ENCODE data around the gene UNK. TPM values are rescaled to one million over a fixed set of nuclear protein-coding genes. Genes with fewer than 3 reads are reported as not detected.
A peak's percentile ranks its signal among the peaks of the same experiment; 100 is the strongest.
"Not testable (repeated sequence)": the region's sequence is repeated elsewhere in the genome, so short reads cannot be mapped to it uniquely, and the experiment has no call there.

The UNK gene
- total RNA-seq, 4 donors from 2014 or later: 19.4 to 38.9 (median 24.3) TPM

DNA sequence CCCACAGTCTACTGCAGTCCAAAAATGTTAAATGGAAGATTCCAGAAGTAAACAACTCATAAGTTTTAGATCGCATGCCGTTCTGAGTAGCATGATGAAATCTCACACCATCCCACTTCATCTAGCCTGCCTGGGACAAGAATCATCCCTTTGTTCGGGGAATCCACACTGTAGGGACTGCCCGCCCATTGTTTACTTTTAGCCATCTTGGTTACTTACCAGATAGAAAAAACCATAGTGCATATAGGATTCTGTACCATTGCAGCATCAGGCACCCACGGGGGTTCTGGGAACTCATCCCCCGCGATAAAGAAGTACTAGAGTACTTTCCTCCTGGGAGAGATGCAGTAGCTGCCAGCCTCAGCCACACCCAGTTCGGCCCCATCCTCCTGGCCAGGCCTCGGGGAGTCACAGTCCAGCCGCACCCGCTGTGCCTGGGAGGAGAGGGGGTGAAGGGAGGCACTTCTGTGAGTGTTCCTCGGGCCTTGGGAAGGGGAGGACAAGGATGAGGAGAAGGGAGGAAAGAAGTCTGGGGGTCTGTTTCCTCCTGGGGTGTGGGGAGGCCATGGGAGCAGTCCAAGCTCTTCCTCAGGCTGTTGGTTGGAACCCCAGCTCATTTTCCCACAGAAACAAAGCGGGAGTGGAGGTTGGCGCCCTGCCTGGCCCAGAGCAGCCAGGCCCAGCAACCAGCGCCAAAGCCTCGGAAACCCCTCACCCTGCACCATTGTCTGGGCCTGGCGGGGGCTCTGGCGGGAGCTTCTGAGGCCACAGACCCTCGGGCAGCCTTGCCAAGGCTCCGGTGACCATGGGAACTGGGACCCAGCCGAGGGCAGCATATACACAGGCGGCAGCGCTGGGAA is 84.9 kb downstream of the UNK start:
- TF ChIP-seq, protein P1, sequence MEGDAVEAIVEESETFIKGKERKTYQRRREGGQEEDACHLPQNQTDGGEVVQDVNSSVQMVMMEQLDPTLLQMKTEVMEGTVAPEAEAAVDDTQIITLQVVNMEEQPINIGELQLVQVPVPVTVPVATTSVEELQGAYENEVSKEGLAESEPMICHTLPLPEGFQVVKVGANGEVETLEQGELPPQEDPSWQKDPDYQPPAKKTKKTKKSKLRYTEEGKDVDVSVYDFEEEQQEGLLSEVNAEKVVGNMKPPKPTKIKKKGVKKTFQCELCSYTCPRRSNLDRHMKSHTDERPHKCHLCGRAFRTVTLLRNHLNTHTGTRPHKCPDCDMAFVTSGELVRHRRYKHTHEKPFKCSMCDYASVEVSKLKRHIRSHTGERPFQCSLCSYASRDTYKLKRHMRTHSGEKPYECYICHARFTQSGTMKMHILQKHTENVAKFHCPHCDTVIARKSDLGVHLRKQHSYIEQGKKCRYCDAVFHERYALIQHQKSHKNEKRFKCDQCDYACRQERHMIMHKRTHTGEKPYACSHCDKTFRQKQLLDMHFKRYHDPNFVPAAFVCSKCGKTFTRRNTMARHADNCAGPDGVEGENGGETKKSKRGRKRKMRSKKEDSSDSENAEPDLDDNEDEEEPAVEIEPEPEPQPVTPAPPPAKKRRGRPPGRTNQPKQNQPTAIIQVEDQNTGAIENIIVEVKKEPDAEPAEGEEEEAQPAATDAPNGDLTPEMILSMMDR (IDR thresholded peaks at IDR 0.05): no peak
- ATAC-seq (ENCODE audit: low FRiP score) (peak; percentile 50), DNase-seq (ENCODE audit: low spot score) (no peak)

DNA sequence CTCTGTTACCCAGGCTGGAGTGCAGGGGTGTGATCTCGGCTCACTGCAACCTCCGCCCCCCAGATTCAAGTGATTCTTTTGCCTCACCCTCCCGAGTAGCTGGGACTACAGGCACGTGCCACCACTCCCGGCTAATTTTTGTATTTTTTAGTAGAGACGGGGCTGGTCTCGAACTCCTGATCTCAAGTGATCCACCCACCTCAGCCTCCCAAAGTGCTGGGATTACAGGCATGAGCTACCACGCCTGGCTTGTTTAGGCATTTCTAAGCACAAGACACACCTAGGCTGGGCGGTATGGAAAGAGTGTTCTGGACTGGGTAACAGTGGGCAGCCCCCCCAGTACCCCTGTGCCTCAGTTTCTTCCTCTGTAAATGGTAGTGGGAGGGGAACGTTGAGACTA is 85.6 kb downstream of the UNK start:
- not testable (repeated sequence) for DNase-seq (ENCODE audit: low spot score); ATAC-seq (ENCODE audit: low FRiP score)

DNA sequence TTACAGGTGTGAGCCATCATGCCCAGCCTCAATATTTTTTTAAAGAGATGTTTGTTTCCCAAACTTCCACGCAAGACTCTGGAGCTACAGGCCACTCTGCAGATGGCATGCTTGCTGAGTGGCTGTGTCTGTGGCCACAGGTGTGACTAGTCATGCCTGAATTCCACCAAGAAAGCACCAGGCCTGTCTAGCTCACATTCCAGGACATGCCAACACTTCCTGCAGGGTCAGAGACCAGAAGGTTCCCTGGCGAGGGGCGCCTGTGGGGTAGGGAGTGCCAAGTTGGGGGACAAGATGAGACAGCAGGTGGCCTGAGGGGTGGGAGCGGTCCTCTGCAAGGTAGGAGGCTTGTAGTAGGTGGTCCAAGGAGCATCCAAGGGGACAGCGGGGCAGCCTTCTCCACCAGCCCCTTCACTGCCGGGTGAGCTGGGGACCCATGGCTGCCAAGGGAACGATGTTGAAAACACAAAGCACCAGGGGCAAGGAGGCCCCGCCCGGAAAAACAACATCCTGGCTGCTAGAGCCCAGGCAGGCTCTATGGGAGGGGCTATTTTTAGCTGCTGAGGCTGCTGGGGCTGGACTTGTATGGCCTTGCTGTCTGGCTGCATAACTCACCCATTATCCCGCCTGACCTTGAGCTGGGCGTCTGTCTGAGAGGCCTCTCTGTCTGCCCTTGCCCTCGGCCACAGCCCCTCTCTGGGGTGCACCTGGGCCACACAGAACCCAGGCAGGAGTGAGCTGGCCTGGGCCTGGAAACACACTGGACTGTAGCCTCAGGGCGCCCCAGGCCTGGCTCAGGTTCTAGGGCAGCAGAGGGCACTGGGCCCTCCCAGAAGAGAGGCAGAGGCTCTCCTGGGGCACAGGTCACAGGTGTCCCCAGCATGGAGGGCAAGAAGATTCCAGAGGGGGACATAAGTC is 88.1 kb downstream of the UNK start:
- TF ChIP-seq, protein P1 (IDR thresholded peaks at IDR 0.05): no peak
- ATAC-seq (ENCODE audit: low FRiP score) (peak; percentile 5), DNase-seq (ENCODE audit: low spot score) (no peak)

DNA sequence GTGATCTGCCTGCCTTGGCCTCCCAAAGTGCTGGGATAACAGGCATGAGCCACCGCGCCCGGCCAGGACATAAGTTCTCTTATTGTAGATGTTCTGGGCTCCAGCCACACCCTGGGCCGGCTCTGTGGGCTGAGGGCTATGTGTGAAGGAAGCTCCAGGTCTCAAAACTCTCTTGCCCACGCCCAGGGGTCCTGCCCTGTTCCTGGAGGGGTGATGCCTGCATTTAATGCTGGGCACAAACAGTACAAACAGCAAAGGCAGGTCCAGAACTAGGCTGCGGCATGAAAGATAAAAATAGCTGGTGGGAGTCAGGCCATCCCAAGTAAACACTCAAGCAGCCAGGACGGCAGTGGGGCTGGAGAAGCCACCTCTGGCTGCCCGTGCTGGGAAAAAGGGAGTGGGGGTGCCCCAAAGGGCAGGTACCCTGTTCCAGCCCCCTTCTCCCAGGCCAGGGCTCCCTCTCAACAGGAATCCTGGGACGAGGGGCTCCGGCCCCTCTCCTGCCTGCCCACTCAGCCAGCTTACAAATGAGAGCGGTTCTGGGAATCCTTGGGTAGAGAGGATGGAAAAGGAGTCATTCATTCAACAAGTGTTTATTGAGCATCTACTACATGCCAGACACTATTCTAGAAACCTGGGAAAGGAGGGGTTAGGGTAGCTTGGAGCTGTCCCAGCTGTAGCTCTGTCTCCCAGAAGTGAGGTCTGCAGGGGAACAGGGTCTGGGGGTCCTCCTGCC is 89.1 kb downstream of the UNK start:
- TF ChIP-seq, protein P1 (IDR thresholded peaks at IDR 0.05): no peak
- DNase-seq (ENCODE audit: low spot score) (no peak), ATAC-seq (ENCODE audit: low FRiP score) (no peak)

DNA sequence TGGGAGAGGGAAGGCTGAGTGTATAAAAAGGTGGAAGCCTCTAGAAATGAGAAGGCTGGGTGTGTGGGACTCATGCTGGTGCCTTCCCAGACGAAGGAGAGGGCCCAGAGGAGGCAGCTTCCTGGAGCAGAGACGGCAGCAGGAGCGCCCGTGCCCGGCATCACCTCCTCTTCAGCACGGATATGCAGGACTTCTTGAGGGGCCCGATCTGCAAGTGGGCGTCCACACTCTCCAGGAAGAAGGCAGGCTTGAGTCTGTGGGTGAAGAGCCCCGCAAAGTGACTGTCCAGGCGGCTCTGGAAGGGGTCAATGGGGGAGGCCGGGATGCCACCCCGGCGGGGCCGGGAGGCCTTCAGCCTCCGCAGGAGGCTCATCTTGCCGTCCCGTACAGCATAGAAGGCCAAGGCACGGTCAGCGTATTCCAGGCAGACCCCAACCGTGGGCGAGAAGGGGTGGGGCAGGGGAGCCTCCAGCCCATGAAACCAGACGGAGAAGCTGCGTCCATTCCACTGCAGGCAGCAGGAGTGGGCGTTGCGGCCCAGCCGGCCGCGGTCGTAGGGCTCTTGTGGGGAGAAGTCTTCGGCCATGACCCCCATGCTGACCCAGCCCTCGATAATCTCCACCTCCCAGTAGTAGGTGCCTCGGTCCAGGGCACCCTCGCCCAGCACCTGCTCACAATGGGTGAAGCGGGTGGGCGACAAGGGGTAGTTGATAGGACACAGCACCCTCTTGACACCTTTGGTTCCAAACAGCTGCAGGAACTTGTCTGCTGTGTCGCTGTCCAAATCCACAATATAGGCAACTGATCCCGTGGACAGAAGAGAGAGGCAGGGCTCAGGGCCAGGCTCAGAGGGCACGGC is 89.9 kb downstream of the UNK start:
- DNase-seq (ENCODE audit: low spot score): no peak
- TF ChIP-seq, protein P1 (IDR thresholded peaks at IDR 0.05): no peak
- ATAC-seq (ENCODE audit: low FRiP score): no peak

Other genes starting within 250 kb of the UNK start
- gene MYO15B, start 197.0 kb upstream of the UNK start, total RNA-seq: 100 to 1,000 TPM in 1 of 4 donors, 10 to 100 TPM in 3; 58.4 to 187 (median 74.3) TPM
- 1 to 10 TPM in 2 of 4 donors, under 1 TPM in 2; 0.31 to 2.0 (median 1.0) TPM for gene SMIM5, start 151.4 kb upstream of the UNK start, total RNA-seq
- 10 to 100 TPM; 10.9 to 20.6 (median 13.3) TPM for gene RECQL5, start 117.7 kb upstream of the UNK start, total RNA-seq
- gene SAP30BP, start 117.5 kb upstream of the UNK start, total RNA-seq: 100 to 1,000 TPM in 1 of 4 donors, 10 to 100 TPM in 3; 52.9 to 105 (median 68.8) TPM
- gene ITGB4, start 63.3 kb upstream of the UNK start, total RNA-seq: 10 to 100 TPM; 10.7 to 27.0 (median 17.3) TPM
- gene GALK1, start 19.6 kb upstream of the UNK start, total RNA-seq: 10 to 100 TPM; 15.9 to 51.5 (median 28.5) TPM
- gene UNC13D, start 59.6 kb downstream of the UNK start, total RNA-seq: 10 to 100 TPM in 2 of 4 donors, 1 to 10 TPM in 2; 3.2 to 27.1 (median 8.2) TPM
- gene WBP2, start 70.5 kb downstream of the UNK start, total RNA-seq: 10 to 100 TPM; 43.1 to 72.3 (median 50.2) TPM
- gene TRIM47, start 93.8 kb downstream of the UNK start, total RNA-seq: 10 to 100 TPM; 18.5 to 53.8 (median 29.6) TPM
- gene TRIM65, start 112.1 kb downstream of the UNK start, total RNA-seq: 10 to 100 TPM; 10.0 to 37.4 (median 16.2) TPM
- gene MRPL38, start 120.1 kb downstream of the UNK start, total RNA-seq: 10 to 100 TPM; 24.9 to 46.0 (median 35.6) TPM
- 1 to 10 TPM; 4.7 to 8.8 (median 7.0) TPM for gene FBF1, start 156.2 kb downstream of the UNK start, total RNA-seq
- 100 to 1,000 TPM in 3 of 4 donors, 10 to 100 TPM in 1; 63.7 to 176 (median 123) TPM for gene ACOX1, start 194.4 kb downstream of the UNK start, total RNA-seq
- gene TEN1, start 194.4 kb downstream of the UNK start, total RNA-seq: 10 to 100 TPM; 17.5 to 28.6 (median 19.9) TPM
- 1 to 10 TPM; 5.0 to 8.0 (median 5.8) TPM for gene CDK3, start 216.0 kb downstream of the UNK start, total RNA-seq
- 1 to 10 TPM in 3 of 4 donors, under 1 TPM in 1; 0.47 to 3.7 (median 1.4) TPM for gene EVPL, start 242.5 kb downstream of the UNK start, total RNA-seq

Measured in omental fat pad (tissue), 4 donors.